ENCODE data around the gene ZAR1.
"Not testable (repeated sequence)": the region's sequence is repeated elsewhere in the genome, so short reads cannot be mapped to it uniquely, and the experiment has no call there.

Gene ZAR1
- 0 to 0.18 (median 0) reads per million in 4 experiments for total RNA-seq

DNA sequence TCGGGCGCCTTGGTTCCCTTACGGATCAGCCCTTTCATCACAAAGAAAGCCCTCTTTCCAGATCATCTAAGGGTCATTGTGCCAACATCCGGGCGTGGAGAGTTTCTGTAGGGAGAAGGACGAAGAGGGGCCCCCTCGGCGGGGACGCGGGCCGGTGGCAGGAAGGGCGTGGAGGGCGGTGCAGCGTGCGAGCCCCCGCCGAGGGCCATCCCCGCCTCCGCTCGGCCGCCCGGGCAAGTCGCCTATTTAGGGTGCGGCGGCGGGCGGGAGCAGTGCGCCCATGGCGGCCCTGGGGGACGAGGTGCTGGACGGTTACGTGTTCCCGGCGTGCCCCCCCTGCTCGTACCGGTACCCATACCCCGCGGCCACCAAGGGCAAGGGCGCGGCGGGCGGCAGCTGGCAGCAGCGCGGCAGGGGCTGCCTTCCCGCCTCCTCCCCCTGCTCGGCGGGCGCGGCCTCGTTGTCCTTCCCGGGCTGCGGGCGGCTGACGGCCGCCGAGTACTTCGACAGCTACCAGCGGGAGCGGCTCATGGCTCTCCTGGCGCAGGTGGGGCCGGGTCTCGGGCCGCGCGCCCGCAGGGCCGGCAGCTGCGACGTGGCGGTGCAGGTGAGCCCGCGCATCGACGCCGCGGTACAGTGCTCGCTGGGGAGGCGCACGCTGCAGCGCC, at the start of gene ZAR1:
Gene ZAR1 (plus strand): TSS at position 241 of the 668 bp plus-strand sequence. CDS start 40 bp downstream, at position 281.
- DNase-seq, result no peak

GRCh38 chr4:48440914-48441313, 49.1 kb upstream of the ZAR1 start:
- not testable (repeated sequence) for DNase-seq

DNA sequence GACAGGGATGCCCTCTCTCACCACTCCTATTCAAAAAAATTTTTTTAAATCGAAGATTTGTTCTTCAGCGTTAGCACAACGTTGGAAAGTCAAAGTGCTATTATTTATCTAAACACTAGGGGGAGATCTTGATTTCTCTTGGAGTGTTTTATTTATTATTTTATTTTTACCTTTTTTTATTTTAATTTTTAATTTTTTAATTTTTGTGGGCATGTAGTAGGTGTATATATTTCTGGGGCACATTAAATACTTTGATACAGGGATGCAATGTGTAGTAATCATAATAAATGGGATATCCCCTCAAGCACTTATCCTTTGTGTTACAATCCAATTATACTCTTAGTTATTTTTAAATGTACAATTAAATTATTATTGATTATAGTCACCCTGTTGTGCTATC, 44.3 kb upstream of the ZAR1 start:
- no peak for DNase-seq

DNA sequence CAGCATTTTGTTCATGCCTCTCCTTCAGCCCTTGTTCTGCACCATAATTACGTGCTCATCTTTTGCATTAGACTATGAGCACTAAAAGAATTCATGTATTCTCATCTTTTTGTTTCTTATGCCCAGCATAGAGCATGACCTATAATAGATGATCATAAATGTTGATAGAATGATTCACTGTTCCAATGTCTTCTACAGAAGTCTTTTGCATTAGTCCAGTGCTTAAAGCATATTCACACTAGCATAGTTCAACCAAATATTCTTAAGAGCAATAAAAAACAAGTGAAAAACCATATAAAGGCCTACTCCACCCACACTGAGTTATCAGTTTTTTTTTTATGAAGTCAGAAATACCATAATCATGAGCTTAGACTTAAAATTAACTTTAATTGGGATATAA, 43.4 kb upstream of the ZAR1 start:
- no peak for DNase-seq

GRCh38 chr4:48449151-48449550, 40.9 kb upstream of the ZAR1 start:
- DNase-seq, result no peak

DNA sequence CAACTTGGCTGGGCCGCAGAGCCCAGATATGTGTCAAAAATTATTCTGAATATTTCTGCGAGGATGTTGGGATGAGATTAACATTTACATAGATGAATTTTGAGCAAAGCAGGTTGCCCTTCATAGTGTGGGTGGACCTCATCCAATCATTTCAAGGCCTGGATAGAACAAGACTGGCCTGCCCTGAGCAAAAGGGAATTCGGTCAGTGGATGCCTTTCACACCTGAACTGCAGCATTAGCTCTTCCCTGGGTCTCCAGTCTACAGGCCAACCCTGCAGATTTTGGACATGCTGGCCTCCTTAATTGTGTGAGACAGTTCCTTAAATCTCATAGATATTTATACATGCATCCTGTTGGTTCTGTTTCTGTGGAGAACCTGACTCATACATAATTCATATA, 39.3 kb upstream of the ZAR1 start:
- DNase-seq, result no peak

GRCh38 chr4:48451656-48452055, 38.4 kb upstream of the ZAR1 start:
- not testable (repeated sequence) for DNase-seq

DNA sequence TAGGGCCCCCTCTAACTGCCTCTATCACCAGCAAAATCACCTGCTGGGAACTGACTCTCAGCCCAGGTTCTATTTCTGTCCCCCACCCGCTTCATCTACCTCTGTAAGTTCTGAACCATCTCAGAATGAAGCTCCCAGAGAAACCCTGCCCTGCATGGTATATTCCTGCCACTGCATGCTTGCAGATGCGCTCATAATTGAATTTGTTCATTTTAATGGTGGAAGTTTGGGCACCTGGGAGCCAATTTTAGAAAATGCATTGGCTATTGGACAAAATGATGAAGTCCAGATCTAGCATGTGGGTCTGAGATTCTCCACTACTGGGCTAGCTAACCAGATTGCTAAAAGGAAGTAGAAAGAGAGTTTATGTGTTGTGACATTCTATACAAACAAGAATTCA, 35.5 kb upstream of the ZAR1 start:
- no peak for DNase-seq

GRCh38 chr4:48461000-48461399, 29.1 kb upstream of the ZAR1 start:
- DNase-seq, result no peak

DNA sequence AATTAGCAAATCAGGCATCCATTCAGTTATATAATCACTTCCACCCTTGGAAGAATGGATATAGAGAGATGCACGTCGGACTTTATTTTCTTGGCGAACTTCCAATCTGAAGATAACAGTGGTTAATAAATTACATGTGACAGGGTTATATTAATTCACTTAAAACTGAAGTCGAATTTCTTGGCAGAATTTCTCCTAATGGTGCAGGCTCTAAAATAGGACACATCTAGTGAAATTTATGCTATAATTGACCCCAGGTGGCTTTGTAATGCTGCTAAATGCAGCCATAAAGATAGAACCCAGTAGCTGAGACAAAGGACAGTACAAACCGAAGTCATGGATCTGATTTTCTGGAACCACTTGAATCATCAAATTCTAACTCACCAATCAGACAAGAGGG, 27.7 kb upstream of the ZAR1 start:
- DNase-seq, result no peak

DNA sequence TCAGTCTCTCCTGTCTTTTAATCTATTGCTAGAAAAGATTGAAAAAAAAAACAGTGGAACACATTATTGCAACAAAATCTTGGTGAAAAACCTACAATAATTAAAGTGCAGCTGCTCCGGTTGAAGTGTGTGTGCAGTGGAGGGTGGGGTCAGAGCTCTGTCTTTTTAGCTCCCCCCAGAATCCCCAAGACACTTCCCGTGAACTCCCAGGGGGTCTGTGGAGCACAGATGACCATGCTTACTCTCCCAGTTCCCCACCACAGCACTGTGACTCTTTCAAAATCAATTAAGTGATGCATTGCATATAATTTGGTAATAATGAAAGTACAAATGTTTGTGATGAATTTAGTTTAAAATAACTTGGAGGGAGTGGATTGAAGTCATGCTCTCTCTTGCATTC, 22.6 kb upstream of the ZAR1 start:
- no peak for DNase-seq

DNA sequence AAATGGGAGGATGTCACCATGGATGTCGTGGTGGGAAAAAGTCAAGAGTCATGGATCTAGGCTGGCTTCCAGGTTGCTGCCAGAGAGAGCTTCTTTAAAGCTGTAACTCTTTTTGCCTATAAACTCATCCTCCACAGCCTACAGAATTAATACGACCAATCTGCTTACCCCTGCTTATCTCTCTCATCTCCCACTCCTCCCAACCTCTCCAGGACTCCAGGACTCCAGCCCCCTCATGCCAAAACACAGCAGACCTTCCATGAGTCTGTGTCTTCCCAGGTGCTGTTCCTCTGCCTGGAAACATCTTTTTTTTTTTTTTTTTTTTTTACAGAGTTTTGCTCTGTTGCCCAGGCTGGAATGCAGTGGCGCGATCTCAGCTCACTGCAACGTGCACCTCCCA, 22.2 kb upstream of the ZAR1 start:
- no peak for DNase-seq

GRCh38 chr4:48470137-48470536, 19.9 kb upstream of the ZAR1 start:
- no peak for DNase-seq

DNA sequence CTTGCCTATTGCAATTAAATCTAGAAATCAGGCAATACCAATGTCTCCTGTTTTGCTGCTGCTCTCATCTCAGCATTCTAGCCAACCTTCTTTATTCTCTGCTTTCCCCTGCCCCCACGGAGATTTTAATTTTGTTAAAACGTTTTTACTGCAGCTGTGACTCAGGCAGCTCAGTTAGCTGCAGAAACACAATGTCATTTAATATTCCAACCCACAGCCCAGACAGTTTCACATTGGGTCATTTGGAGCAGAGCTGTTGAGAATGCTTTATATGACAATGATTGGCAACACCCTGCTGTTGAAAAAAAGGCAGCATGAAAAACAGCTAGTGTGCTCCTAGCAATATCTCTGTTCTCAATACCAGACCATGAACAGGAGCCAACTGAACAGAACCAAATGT, 19.5 kb upstream of the ZAR1 start:
- DNase-seq, result no peak

DNA sequence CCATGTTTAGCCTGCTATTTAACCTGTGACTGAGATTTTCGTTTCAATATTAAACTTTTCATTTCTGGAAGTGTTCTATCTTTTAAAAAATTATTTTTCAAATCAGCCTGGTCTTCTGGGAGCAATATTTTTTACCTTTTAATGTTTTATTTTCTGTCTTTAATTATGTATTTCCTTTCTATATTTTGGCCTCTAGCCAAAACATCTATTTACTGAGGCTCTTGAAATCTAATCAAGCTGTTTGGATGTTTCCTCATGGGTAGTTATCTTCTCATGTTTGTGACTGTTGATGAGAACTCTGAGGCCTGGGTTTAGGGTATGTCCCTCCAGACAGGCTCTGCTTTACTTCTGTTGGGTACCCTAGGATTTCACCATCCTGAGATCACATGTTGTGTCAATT, 17.3 kb upstream of the ZAR1 start:
- no peak for DNase-seq

GRCh38 chr4:48475770-48476169, 14.3 kb upstream of the ZAR1 start:
- no peak for DNase-seq

GRCh38 chr4:48478273-48478672, 11.8 kb upstream of the ZAR1 start:
- DNase-seq, result no peak

DNA sequence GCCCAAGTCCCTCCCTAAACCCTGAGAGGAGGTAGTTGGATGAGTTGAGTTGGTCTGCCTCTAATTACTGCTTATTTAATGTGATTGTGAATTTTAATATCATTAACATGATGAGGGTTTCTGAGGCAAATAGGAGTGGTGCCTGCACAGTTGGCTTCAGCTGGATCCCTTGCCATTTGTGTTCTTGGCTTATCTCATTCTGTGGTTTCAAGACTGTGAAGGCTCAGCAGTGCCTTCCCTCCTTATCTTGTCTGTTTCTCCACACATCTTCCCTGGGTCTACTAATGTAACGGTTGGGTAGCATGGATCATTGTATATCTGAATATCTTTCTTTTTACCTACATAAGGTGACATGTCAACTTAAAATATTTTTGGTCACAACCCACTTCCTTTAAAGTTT, 8.5 kb upstream of the ZAR1 start:
- DNase-seq, result no peak

- no peak for DNase-seq
Observed at GRCh38 chr4:48483006-48483776, 6.9 kb upstream of the ZAR1 start, which contains the start of gene SLC10A4. TSS of gene SLC10A4 (plus strand) at chr4:48483343. CDS start at chr4:48483562, 219 bp downstream.

DNA sequence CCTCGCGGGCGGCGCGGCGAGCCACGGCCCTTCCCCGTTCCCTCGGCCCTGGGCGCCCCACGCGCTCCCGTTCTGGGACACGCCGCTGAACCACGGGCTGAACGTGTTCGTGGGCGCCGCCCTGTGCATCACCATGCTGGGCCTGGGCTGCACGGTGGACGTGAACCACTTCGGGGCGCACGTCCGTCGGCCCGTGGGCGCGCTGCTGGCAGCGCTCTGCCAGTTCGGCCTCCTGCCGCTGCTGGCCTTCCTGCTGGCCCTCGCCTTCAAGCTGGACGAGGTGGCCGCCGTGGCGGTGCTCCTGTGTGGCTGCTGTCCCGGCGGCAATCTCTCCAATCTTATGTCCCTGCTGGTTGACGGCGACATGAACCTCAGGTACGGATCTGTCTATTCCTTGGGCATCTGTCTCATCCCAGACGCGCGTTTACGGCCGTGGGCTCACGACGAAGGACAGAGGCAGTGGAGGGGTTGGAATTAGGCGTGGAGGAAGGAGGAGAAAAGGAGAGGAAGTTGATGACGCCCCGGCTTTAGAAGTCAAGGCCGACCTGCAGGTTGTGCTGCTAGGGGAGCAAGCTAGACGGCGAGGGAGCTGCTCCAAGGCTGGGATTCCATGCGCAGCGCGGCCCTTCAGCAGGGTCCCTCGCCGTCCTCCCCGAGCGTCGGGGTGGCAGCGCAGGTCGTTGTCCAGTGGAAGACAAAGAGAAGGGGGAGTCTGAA, 6.1 kb upstream of the ZAR1 start:
- no peak for DNase-seq

GRCh38 chr4:48484494-48485168, 5.4 kb upstream of the ZAR1 start:
- DNase-seq, result no peak

DNA sequence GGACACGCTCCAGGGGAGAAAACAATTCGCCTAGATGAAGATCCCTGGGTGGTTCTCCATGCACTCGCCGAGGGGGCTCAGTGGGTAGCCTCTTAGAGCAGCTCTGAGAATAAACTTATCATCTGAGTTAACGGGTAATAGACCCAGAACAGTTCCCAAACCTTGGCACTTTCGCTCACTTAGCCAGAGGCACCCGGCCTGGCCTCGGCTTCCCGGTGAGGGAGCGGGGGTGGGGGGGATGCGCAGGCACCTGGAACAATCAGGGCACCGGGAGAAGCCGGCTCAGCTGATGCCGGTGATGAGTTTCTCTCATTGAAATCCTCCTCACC, 405 bp upstream of the ZAR1 start:
- DNase-seq, result no peak

Data from effector CD8-positive, alpha-beta T cell (primary cell).